ENCODE measurements around the gene ATF7. TPM values are rescaled to one million over a fixed set of nuclear protein-coding genes. Genes with fewer than 3 reads are reported as not detected.

Gene ATF7
- total RNA-seq, 1 donor from 2014 or later = 14.2 TPM

GRCh38 chr12:53563452-53564028 is 62.6 kb downstream of the ATF7 start:
- TF ChIP-seq, protein P1, sequence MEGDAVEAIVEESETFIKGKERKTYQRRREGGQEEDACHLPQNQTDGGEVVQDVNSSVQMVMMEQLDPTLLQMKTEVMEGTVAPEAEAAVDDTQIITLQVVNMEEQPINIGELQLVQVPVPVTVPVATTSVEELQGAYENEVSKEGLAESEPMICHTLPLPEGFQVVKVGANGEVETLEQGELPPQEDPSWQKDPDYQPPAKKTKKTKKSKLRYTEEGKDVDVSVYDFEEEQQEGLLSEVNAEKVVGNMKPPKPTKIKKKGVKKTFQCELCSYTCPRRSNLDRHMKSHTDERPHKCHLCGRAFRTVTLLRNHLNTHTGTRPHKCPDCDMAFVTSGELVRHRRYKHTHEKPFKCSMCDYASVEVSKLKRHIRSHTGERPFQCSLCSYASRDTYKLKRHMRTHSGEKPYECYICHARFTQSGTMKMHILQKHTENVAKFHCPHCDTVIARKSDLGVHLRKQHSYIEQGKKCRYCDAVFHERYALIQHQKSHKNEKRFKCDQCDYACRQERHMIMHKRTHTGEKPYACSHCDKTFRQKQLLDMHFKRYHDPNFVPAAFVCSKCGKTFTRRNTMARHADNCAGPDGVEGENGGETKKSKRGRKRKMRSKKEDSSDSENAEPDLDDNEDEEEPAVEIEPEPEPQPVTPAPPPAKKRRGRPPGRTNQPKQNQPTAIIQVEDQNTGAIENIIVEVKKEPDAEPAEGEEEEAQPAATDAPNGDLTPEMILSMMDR (IDR thresholded peaks at IDR 0.05; ENCODE audit: insufficient read depth, low read length, poor library complexity, severe bottlenecking) = no peak
- Histone ChIP-seq H3K4me3 (ENCODE audit: low read depth, low read length) (no peak overlapping the region), H3K27me3 (ENCODE audit: control insufficient read depth, insufficient read depth, low read length) (no peaks in the 10 kb centered on the region), H3K36me3 (ENCODE audit: control insufficient read depth, insufficient read depth, low read length) (no peaks in the 10 kb centered on the region)
- DNase-seq (ENCODE audit: low read depth) = no peak

GRCh38 chr12:53561590-53561953 is 64.6 kb downstream of the ATF7 start:
- Histone ChIP-seq H3K36me3 (ENCODE audit: control insufficient read depth, insufficient read depth, low read length) (no peaks in the 10 kb centered on the region), H3K27me3 (ENCODE audit: control insufficient read depth, insufficient read depth, low read length) (no peaks in the 10 kb centered on the region), H3K4me3 (ENCODE audit: low read depth, low read length) (no peak overlapping the region)
- TF ChIP-seq, protein P1 (IDR thresholded peaks at IDR 0.05; ENCODE audit: insufficient read depth, low read length, poor library complexity, severe bottlenecking) = no peak
- peak; percentile 87 for DNase-seq (ENCODE audit: low read depth)

GRCh38 chr12:53560912-53561589 is 65.1 kb downstream of the ATF7 start:
- no peak for DNase-seq (ENCODE audit: low read depth)
- TF ChIP-seq, protein P1 (IDR thresholded peaks at IDR 0.05; ENCODE audit: insufficient read depth, low read length, poor library complexity, severe bottlenecking) = no peak

GRCh38 chr12:53560351-53560750 is 65.8 kb downstream of the ATF7 start:
- H3K27me3 ChIP-seq (ENCODE audit: control insufficient read depth, insufficient read depth, low read length) = no peaks in the 10 kb centered on the region
- H3K36me3 ChIP-seq (ENCODE audit: control insufficient read depth, insufficient read depth, low read length) = no peaks in the 10 kb centered on the region
- TF ChIP-seq, protein P1 (IDR thresholded peaks at IDR 0.05; ENCODE audit: insufficient read depth, low read length, poor library complexity, severe bottlenecking) = no peak
- no peak for DNase-seq (ENCODE audit: low read depth)
- no peak overlapping the region for H3K4me3 ChIP-seq (ENCODE audit: low read depth, low read length)

More at GRCh38 chr12:53560912-53561589, 65.1 kb downstream of the ATF7 start:
- H3K36me3 ChIP-seq (ENCODE audit: control insufficient read depth, insufficient read depth, low read length) = no peaks in the 10 kb centered on the region
- H3K4me3 ChIP-seq (ENCODE audit: low read depth, low read length) = no peak overlapping the region
- H3K27me3 ChIP-seq (ENCODE audit: control insufficient read depth, insufficient read depth, low read length) = no peaks in the 10 kb centered on the region

- no peak for DNase-seq (ENCODE audit: low read depth)
- TF ChIP-seq, protein P1 (IDR thresholded peaks at IDR 0.05; ENCODE audit: insufficient read depth, low read length, poor library complexity, severe bottlenecking) = no peak
- no peaks in the 10 kb centered on the region for H3K27me3 ChIP-seq (ENCODE audit: control insufficient read depth, insufficient read depth, low read length)
- no peaks in the 10 kb centered on the region for H3K36me3 ChIP-seq (ENCODE audit: control insufficient read depth, insufficient read depth, low read length)
- no peak overlapping the region for H3K4me3 ChIP-seq (ENCODE audit: low read depth, low read length)
Measured at GRCh38 chr12:53558631-53559030, 67.6 kb downstream of the ATF7 start.

Measured in kidney epithelial cell (primary cell).